Measurements from ENCODE around the gene PARD3.

The PARD3 gene

DNA sequence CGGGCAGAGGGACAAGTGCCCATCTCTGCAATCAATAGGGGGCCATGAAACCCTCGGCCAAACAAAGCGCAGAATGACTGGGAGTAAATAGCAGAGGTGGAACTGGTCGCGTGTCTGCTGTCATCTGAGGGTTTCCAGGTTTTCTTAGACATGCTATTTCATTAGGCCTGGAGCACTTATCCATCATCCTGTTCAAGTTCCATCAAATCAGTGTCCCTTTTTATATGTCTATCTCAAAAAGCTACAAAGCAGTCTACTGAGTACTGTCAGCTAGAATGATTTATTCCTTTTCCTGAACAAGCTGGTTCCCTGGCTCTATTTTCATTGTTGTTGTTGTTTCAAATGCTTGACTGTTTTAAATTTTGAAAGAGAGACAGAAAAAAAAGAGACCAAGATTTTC is 590.5 kb downstream of the PARD3 start:
- no peak overlapping the region for H3K4me3 ChIP-seq (ENCODE audit: control insufficient read depth, low read depth, low read length)
- DNase-seq (ENCODE audit: low read depth), result no peak
- TF ChIP-seq, protein P1, sequence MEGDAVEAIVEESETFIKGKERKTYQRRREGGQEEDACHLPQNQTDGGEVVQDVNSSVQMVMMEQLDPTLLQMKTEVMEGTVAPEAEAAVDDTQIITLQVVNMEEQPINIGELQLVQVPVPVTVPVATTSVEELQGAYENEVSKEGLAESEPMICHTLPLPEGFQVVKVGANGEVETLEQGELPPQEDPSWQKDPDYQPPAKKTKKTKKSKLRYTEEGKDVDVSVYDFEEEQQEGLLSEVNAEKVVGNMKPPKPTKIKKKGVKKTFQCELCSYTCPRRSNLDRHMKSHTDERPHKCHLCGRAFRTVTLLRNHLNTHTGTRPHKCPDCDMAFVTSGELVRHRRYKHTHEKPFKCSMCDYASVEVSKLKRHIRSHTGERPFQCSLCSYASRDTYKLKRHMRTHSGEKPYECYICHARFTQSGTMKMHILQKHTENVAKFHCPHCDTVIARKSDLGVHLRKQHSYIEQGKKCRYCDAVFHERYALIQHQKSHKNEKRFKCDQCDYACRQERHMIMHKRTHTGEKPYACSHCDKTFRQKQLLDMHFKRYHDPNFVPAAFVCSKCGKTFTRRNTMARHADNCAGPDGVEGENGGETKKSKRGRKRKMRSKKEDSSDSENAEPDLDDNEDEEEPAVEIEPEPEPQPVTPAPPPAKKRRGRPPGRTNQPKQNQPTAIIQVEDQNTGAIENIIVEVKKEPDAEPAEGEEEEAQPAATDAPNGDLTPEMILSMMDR (conservative IDR thresholded peaks at IDR 0.05; ENCODE audit: control insufficient read depth, insufficient read depth, low read depth, low read length), result no peak

DNA sequence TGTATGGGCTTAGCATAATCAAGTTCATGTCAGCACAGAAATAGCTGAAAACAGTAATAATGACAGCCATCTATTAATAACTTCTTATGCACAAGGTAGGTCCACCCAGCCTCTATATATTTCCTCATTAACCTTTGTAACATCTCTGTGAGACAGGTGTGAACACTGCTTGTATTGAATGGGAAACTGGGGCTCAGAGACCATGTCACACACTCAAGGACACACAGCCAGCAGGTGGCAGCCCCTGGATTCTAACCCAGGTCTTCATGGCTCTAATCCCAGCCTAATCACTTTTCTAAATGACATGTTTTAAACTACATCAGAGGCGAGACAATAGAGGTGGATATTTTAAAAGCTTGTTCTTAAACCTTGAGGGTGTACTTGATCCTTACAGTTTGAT is 591.4 kb downstream of the PARD3 start:
- DNase-seq (ENCODE audit: low read depth), result no peak
- no peak overlapping the region for H3K4me3 ChIP-seq (ENCODE audit: control insufficient read depth, low read depth, low read length)
- TF ChIP-seq, protein P1 (conservative IDR thresholded peaks at IDR 0.05; ENCODE audit: control insufficient read depth, insufficient read depth, low read depth, low read length), result no peak

- DNase-seq (ENCODE audit: low read depth), result no peak
- H3K4me3 ChIP-seq (ENCODE audit: control insufficient read depth, low read depth, low read length), result no peak overlapping the region
- TF ChIP-seq, protein P1 (conservative IDR thresholded peaks at IDR 0.05; ENCODE audit: control insufficient read depth, insufficient read depth, low read depth, low read length), result no peak
Observed at GRCh38 chr10:34222359-34222758, 592.7 kb downstream of the PARD3 start.

DNA sequence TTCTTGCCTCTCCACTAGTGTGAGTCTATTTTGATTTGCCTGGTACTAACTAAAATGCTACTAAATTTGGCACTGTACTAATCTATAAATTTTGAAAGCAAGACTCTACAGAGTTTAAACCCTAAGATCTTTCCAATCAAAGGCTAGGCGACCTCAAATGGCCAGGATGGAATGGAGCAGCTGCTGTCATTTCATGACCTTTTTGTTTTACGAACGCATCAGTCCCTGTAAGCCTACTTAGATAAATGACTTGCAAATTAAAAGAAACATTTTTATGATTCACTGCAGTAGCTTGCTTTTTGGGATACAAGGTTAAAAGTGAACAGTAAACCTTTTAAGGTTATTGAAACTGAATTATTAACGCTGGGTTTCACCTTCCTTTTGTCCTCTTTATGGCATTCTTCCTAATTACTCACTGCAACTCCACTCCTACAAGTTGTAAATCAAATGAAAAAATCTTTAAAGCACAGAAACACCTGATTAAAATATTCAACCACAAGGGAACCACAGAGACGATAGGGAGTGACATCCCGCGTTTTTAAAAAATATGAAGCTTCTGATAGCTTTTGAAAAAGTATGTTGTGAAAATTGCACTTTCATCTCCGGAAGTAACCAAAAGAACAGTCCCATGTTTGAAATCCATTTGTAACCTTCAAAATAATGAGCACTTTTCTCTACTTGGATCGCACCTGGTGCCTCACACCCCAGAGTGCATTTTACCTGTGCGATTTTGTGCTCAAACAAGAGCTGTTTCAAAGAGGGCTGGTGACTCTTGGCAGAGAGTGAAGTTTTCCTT is 595.1 kb downstream of the PARD3 start:
- DNase-seq (ENCODE audit: low read depth), result no peak
- TF ChIP-seq, protein P1 (conservative IDR thresholded peaks at IDR 0.05; ENCODE audit: control insufficient read depth, insufficient read depth, low read depth, low read length), result no peak
- H3K4me3 ChIP-seq (ENCODE audit: control insufficient read depth, low read depth, low read length), result no peak overlapping the region

DNA sequence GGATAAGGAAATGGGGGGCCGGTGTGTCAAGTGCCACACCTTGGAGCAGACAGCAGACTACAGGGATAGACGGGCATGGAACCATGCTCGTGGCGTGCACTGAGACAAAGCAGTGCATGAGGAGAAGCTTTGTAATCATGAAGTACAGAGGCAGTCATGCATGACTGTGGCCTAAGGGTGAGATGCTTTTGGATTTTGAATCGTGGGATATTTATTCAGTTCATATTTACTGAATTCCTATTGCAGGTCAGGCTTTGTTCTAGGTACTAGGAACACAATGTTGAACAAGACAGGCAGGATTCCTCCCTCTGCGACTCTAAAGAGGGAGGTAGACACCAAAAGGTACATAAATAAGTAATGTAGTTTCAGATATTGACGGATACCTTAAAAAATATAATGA is 597.6 kb downstream of the PARD3 start:
- TF ChIP-seq, protein P1 (conservative IDR thresholded peaks at IDR 0.05; ENCODE audit: control insufficient read depth, insufficient read depth, low read depth, low read length), result no peak
- DNase-seq (ENCODE audit: low read depth), result no peak
- no peak overlapping the region for H3K4me3 ChIP-seq (ENCODE audit: control insufficient read depth, low read depth, low read length)

DNA sequence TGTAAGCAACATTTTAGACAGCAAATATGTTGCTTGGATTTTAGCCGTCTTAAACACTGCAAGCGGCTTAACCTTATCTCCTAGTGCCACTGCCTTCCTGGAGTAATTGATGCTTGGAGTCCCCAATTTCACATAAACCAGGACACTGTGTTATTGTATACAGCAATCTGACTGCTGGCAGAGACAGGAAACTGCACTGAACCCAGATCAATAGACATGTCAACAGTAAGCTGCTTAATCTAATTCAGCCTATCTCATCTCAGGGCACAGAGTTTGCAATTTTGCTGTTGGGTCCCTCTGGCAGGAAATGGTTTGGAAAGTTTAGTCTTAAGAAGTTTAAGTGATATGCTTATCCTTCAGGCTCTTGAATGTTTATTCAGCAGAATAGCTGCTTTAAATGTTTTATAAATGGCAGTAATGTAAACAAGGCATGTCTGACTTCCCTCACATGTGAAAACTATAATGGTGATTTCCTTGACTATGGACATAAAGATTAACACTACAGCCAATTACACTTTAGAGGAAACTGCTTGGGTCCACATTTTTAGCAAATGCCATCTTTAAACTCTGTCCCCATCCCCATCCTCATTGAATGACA is 598.6 kb downstream of the PARD3 start:
- TF ChIP-seq, protein P1 (conservative IDR thresholded peaks at IDR 0.05; ENCODE audit: control insufficient read depth, insufficient read depth, low read depth, low read length), result no peak
- DNase-seq (ENCODE audit: low read depth), result no peak
- H3K4me3 ChIP-seq (ENCODE audit: control insufficient read depth, low read depth, low read length), result no peak overlapping the region

All from fibroblast of mammary gland (primary cell).